Activated T-cell treated with anti-CD3 and anti-CD28 coated beads for 4 hours (primary cell): ENCODE data around the gene USP47.
A peak's percentile ranks its signal among the peaks of the same experiment; 100 is the strongest.

Source experiments
- DNase-seq: peaks from one replicate; pipeline ENCODE4 v3.0.0-alpha.2; 2020

USP47 gene, protein sequence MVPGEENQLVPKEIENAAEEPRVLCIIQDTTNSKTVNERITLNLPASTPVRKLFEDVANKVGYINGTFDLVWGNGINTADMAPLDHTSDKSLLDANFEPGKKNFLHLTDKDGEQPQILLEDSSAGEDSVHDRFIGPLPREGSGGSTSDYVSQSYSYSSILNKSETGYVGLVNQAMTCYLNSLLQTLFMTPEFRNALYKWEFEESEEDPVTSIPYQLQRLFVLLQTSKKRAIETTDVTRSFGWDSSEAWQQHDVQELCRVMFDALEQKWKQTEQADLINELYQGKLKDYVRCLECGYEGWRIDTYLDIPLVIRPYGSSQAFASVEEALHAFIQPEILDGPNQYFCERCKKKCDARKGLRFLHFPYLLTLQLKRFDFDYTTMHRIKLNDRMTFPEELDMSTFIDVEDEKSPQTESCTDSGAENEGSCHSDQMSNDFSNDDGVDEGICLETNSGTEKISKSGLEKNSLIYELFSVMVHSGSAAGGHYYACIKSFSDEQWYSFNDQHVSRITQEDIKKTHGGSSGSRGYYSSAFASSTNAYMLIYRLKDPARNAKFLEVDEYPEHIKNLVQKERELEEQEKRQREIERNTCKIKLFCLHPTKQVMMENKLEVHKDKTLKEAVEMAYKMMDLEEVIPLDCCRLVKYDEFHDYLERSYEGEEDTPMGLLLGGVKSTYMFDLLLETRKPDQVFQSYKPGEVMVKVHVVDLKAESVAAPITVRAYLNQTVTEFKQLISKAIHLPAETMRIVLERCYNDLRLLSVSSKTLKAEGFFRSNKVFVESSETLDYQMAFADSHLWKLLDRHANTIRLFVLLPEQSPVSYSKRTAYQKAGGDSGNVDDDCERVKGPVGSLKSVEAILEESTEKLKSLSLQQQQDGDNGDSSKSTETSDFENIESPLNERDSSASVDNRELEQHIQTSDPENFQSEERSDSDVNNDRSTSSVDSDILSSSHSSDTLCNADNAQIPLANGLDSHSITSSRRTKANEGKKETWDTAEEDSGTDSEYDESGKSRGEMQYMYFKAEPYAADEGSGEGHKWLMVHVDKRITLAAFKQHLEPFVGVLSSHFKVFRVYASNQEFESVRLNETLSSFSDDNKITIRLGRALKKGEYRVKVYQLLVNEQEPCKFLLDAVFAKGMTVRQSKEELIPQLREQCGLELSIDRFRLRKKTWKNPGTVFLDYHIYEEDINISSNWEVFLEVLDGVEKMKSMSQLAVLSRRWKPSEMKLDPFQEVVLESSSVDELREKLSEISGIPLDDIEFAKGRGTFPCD (N-terminal part only)

DNA sequence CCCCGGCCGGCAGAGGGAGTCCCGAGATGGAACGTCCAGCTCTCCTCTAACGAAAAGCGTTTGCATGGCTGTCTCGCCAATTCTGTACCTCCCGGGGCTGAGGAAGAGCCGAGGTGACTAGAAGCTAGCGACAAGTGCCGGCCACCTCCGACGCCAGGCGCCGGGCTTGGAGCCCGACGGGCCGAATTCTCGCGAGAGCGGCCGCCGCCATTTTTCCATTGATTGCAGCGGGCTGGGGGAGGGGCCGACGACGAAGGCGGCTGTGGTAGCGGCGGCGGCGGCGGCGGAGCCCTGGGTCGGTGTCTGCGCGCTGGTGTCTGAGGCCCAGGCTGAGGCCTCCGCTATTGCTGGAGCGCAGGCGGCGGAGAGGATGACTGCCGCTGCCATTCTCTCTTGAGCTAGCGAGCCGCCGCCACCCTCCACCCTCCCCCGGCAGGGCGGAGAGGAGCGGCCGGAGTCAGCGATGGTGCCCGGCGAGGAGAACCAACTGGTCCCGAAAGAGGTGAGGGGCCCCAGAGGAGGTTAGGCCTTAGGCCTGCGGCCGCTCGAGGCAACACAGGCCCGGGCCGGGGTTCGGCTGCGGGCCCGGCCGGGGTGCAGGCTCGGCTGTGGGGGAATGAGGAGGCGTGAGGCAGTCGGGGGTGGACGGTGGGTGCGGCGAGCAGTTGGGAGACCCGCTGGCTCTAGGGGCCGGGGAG lies at the start of gene USP47:
TSS of gene USP47 (plus strand) at position 250 of the 698 bp plus-strand sequence. CDS start at position 464, 214 bp downstream.
- peak; percentile 91 for DNase-seq

DNA sequence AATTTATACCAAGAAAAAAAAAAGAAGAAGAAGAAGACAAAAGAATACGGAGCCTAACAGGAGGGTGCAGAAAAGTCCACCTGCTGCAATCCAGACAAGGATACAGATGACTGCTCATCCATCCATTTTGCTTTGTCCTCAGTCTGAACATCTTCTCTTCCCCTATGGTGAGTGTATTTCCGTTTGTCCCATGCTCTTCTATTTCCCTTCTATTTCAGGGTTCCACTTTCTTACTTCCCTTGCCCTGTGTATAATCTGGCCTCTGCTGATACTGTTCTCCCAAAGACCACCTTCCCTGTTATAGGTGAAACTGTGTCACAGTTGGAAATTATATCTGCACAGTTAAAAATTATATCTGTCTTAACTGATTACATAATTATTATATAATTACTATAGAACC lies 48.7 kb upstream of the USP47 start:
- no peak for DNase-seq

DNA sequence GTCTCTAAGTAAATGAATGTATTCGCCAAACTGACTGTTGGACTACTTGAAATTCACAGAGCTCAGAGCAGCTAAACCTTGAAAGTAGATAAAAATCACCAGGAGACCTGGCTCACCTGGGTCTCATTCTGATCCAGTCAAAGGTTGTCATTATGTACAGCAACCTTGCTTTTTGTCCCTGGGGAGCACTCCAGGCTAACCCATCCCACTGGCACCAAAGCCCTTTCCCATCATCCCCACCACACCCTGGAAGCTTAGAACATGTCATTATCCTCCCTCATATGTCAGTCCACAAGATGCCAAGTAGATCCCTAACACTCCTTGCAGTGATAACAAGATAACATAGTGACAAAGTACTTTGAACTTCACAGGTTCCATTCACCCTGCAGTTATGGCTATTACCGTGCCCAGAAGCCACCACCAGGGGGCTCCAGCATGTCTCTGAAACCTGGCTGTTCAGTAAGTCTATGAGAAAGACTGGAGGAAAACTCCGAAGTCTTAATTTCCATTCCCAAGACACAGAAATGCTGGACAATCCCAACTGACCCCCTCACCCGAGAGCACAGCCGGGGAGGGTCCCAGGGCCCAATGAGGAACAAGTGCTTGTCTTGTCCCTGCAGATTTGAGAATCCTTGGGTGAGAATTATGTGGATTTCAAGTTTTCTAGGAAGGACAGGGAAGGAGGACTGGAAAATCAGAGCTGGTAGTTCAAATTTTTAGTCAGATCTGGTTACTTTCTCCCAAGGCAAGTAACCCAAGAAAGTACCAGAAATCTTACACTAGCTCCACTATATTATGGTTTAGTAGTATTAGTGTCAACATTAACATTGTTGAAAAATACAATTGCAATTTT lies 43.0 kb upstream of the USP47 start:
- peak; percentile 63 for DNase-seq

DNA sequence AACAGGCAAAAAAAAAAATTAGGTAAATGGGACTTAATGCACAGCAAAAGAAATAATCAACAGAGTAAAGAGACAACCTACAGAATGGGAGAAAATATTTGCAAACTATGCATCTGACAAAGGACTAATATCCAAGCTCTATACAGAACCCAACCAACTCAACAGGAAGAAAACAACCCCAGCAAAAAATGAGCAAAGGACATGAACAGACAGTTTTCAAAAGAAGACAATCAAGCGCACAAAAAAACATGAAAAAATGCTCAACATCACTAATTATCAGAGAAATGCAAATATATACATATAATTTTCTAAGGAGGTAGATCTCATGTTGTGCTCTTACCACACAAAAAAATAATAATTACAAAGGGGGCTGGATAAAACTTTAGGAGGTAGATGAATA lies 36.5 kb upstream of the USP47 start:
- DNase-seq, result no peak

DNA sequence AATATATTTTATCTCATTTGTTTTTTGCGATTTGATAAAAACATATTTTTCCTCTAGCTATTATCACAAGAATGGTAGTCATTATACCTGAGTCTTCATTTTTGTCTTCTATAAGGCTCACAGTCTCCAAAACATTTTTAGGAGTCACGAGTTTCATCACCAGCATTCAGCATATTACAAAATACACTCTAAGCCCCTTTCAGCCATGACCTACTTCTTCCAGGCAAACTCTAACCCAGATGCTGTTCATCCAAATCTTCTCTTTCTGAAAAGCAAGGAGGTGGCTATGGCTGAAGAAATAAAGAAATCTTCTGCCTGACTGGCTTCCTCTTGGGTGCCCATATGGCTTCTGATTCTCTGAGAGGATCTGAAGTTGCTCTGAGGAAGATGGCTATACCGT lies 35.7 kb upstream of the USP47 start:
- no peak for DNase-seq

DNA sequence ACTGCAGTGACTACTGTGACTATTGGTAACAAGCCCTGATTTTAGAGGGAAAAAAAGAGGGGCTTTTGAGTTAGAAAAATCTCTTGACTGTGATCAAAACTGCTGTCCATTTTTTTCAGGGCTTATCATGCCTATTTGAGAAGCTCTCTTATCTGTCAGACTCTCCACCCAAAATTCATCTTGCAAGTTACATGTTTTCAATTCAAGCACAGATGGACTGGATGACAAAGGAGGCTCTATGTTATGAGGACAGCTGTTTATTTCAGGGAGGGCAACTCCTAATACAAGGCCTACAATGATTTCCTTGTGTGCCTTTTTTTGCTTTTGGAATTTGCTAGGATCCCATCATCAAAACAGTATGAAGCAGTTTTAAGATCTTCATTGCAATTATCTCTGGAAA lies 35.2 kb upstream of the USP47 start:
- DNase-seq, result no peak

DNA sequence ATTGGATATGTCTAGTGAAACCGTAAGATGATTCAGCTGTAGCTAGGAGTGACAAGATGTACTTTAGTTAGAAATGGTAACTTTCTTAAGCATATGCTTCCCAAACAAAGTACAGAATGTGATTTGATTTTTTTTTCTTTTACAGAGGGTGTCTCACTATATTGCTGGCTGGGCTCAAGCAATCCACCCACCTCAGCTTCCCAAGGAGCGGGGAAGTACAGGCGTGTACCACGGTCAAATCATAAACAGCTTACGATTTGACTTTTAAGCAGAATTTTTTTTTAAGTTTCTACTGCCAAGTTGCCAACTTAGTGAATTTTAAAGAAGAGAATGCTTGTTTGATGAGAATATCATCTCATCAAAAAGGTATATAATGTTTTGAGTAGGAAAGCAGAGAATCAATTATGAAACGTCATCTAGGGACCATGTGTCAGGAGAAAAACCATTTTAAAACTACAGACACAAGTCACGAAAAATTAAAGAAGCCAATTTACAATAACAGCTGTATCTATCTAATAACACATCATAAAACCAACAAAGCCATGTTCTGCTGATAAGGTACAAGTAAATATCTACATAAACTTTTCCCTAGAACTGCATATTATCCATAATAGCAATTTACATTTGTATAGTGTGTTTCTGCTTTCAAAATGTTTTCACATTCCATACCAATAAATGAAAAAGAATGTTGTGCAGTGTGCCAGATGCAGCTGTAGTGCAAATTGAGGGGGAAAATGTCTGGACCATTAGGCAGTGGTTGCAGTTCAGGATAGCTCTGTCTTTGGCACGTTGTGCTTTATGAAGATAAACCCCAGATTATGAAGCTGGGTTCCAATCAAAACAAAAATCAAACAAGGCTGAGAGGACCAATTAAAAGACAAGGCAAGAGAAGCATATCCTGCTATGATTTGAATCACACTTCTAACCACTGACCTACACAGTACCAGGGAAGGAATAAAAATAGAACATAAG lies 33.7 kb upstream of the USP47 start:
- DNase-seq, result no peak

DNA sequence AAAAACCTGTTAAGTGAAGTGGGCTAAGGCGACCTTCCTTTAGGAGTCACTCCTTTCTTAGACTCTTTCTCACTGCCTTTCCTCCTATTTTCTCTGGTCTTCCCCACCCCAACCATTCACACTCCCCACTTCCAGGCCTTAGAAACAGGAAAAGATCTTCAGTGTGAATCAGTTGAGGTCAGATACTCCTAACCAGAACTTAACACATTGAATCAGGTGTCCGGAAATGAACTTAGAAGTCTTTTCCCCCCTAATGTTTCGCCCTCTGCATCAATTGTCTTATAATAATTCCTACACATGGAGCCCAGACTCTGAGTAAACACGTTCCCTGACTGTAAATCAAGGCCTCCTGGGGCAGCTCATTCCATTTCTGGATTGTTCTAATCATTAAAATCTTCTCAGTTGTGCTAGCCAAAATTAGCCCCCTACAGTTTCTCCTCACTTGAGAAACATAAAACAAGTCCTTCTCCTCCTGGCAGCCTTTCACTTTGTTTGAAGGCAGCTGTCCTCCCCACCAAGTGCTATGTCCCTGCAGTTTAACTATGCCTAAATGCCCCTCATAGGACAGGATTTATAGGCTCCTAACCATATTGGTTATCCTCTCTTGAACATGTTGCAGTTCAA lies 32.7 kb upstream of the USP47 start:
- DNase-seq, result no peak

DNA sequence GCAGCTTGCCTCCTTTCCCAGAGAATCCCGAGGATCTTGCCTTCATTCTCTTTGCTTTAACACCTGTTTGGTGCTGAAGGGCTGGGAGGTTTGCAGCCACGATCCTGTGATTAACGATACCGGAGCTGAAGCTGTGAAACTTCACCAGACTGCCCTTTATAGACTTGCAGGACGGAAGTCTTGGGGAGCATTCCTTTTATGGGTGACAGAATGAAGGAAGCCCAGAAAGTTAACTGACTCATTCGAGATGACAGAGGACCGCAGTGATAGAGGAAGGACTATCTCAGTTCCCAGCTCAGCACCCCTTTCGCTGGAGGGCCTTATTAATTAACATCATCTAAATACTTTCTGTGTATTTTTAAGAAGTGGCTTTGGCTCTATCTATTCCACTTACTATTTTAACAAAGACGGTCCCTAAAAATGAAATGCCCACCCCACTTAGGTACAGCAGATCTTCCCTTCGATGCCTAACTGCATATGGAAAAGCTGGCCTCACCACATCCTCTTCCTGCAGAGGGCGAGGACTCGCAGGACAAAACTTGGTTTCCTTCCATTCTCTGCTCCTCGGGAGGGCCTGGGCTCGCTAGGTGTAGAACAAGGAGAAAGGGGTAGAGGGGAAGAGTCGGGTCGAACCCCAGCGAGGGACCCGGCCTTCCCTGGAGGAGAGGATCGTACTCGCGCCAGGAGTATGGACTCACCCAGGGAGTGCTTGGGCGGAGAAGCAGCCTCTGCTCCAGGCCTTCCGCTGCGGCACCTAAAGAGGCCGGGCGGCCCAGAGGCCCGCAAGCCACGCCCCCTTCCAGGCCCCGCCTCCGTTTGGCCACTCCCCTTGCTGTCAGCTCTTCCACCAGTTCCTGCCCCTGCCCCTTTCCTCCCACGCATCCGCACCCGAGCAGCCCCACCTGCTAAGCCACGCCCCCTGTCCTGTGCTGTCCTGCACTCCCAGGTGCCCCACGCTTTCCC lies 30.7 kb upstream of the USP47 start:
- DNase-seq, result no peak

DNA sequence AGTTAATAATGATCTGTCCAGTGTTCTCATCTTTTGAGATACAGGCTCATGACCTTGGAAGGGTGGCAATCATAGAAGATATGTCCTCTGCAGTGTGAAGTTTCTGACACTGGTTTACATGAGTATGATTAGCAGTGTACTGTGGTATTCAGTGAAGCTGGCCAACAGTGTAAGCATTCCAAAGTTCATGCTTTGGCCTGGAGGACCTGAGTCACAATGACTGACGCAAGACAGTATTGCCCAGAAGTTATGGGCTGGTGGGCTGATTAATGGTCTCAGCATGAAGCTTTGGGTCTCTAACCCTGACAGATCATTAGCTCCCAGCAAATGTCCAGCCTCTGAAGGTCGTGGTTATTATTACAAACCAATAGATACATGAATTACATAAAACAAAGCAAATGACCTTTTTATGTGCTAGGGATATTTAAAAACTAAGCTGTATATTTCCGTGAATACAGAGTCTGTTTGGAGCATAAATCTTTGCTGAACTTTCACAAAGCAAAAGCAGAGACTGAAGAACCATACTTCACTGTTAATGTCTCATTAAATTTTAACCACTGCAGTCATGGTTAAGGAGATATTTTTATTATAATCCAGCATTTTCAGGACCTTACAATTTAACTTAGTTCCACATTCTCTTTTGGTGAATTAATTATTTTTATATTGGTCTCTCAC lies 28.3 kb upstream of the USP47 start:
- DNase-seq, result no peak

DNA sequence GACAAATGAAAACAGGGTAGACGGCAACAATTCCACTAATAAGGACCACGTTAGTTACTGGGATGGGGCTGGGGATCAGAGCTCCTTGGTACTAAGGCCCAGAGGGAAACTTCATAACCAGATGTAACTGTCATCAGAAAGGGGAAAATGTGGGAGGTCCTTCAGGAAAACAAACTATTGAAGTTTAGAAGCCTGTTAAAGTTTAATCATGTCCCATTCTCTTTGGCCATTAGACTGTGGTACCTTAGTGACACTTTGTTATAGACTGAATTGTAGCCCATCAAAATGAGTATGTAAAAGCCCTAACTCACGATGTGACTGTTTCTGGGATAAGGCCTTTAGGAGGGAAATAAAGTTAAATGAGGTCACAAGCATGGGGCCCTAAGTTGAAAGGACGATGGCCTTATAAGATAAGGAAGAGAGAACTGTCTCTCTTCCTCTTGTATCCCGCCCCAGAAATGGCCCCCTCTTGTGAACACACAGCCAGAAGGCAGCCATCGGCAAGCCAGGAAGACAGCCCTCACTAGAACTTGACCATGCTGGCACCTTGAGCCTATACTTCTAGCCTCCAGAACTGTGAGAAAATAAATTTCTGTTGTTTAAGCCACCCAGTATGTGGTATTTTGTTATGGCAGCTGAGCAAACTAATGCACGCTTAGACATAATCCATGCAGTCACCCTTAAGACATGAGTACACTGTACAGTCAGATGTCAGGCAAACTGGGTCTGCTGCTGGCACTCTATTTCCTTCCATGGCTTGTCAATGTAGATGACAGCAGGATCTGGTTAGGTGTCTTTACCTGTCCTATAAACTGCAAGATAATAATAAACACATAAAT lies 26.9 kb upstream of the USP47 start:
- DNase-seq, result no peak

DNA sequence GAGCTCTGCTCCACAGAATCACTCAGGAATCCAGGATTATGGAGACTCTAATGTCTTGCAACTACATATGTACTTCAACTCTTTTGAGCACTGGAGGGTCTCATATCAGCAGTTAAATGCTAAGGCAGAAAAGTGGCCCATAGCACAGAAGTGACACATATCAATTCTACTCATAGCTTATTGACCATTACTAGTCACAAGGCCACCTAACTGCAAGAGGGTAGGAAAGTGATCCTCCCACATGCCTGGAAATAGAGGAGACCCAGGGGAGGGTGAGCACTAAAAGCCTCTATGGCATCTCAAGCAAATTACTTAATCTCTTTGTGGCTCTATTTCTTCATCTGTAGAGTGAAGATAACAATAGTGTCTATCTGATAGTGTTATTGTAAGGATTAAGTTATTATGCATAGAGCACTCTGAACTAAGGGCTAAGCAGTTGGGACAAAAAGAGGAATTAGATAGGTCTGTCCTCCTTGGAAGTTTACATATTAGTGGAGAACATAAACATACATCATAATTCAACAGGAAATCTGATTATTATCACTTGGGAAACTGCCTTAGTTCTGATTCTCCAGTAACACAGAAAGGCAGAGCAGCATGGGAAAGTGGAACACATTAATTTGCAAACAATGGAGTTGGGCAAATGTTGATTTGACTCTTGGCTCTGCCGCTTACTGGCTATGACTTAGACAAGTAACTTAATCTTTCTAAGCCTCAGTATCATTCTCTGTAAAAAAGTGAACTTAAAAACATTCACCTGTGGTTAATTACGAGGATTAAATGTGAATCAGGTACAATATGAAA lies 25.1 kb upstream of the USP47 start:
- DNase-seq, result no peak

DNA sequence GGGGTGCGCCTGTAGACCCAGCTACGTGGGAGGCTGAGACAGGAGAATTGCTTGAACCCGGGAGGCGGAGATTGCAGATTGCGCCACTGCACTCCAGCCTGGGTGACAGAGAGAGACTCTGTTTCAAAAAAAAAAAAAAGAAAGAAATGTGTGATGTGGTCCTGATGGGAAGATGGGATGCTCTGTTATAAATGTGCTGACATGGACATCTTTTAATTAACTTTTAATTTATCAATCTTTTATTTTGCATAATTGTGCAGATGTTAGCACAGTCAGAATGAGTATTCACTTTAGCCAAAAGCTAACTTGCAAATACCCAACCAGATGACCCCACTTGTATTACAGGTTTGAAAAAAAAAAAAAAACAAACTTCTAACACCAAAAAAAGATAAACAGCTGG lies 23.8 kb upstream of the USP47 start:
- no peak for DNase-seq

DNA sequence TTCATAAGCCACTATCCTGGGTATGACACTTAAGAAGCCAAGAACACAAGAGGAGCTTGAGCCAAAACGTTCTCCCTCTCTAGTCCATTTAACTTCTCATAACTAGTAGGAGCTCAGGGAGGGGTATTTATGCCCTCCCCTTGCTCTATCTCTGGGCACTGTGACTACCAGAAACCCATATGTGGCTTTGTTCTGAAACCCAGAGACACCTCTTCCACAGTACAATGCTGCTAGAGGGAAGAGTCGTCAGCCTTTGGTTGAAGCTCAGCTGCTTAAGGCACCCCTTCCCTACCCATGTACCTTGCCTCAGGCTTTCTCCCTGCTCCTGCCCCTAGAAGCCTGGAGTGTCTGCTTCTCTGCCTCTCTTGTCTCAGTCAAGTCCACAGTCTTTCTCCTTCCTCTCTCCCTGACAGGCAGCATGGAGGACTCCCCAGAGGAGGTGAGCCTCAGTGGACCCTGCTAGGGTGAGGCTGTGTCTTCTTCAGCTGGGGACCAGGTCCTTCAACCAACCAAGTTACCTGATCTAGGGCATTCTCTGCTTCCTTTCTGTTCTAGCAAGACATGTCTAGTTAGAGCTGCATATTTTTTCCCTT lies 23.1 kb upstream of the USP47 start:
- no peak for DNase-seq

DNA sequence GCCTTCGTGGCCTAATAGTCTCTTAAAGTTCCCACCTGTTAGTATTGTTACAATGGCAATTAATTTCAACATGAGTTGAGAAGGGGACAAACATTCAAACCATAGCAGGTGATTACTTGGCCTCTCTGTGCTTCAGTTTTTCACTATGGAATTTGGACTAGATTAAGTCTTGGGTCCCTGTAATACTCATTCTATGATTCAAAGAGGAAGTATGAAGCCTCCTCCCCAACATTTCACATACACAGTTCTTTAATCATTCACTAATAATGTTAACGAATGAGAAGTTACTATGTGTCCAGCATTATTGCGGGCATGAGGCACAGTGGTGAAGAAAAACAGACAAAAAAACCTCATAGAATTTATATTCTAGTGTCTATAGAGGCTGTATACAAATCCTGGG lies 19.9 kb upstream of the USP47 start:
- no peak for DNase-seq

DNA sequence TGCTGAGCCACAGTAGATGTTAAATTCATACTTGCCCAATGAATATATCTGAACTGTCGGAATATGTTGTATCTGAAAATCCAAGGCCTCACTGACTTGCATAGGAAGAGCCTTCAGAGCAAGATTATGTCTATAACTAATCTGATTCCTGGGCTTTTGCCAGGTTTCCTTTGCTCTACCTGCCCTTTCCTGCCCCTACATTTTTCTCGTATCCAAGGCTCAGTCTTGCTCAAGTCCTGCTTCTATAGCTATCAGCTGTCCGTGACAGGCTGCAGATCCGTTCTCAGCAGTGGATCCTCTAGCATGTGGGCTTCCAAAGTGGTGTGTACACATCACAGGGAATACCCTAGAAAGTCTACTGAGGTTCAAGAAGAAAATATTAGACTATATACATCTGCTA lies 18.8 kb upstream of the USP47 start:
- no peak for DNase-seq
